ENCODE data around the gene CBX1. TPM values are rescaled to one million over a fixed set of nuclear protein-coding genes. Genes with fewer than 3 reads are reported as not detected.

CBX1 gene
- total and polyA plus RNA-seq, 2 of the 13 experiments (the other 11 are each of a cell fraction or from before 2014, with no cell fraction given): 17.8 to 108 TPM

DNA sequence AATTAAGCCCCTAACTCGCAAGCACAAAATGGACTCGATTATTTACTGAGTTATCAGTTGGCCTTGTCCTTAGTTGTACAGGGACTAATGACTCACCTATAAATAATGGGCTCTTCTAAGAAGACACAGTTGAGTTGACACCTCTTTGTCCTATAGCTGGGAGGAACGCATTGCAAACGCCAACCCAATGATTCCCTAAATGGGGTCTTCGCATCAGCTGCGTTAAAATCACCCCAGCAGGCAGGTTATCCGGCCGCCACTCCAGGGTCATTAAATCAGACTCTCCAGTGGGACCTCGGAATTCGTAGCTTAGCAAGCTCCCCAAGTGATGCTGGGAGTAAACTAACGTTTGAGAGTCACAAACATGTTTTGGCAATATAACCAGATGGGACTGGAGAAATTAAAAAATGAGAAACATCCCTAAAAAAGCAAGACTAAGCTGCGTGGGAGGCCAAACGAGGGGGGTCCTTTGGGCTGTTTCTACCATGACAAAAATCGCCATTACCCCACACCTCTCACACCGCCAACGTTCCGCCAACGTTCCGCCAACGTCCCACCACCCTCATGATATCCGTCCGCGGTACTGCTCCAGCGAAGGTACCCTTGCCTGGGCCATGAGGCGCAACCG is 54.1 kb downstream of the CBX1 start (continued):
- peak; percentile 90 for TF ChIP-seq EEA1 (CRISPR knock-in tag; IDR thresholded peaks at IDR 0.05; ENCODE audit: borderline replicate concordance)
- TF ChIP-seq SATB2 (CRISPR knock-in tag; IDR thresholded peaks at IDR 0.05): no peak
- TF ChIP-seq, protein P1, sequence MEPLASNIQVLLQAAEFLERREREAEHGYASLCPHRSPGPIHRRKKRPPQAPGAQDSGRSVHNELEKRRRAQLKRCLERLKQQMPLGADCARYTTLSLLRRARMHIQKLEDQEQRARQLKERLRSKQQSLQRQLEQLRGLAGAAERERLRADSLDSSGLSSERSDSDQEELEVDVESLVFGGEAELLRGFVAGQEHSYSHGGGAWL (CRISPR knock-in tag; IDR thresholded peaks at IDR 0.05): no peak
- TF ChIP-seq ZNF616 (CRISPR knock-in tag; IDR thresholded peaks at IDR 0.05; ENCODE audit: low read depth): 0 out of 2 replicates have a peak, but pooled peaks have one; percentile 2
- TF ChIP-seq ZBTB38 (CRISPR knock-in tag; IDR thresholded peaks at IDR 0.05): no peak
- no peak for TF ChIP-seq FOXP1 (IDR thresholded peaks at IDR 0.05)
- no peak for TF ChIP-seq FOXP1 (CRISPR knock-in tag; IDR thresholded peaks at IDR 0.05)
- no peak for TF ChIP-seq TBX2 (CRISPR knock-in tag; IDR thresholded peaks at IDR 0.05; ENCODE audit: borderline replicate concordance)
- TF ChIP-seq BORCS8-MEF2B (CRISPR knock-in tag; IDR thresholded peaks at IDR 0.05): no peak
- TF ChIP-seq ZSCAN20 (CRISPR knock-in tag; IDR thresholded peaks at IDR 0.05; ENCODE audit: borderline replicate concordance): no peak
- TF ChIP-seq ZNF205 (CRISPR knock-in tag; IDR thresholded peaks at IDR 0.05): no peak
- no peak for TF ChIP-seq MXD4 (CRISPR knock-in tag; IDR thresholded peaks at IDR 0.05)
- TF ChIP-seq FOSL2 (CRISPR knock-in tag; IDR thresholded peaks at IDR 0.05): peak; percentile 36; the same call in 1 of the 2 replicates
- TF ChIP-seq IRF2 (CRISPR knock-in tag; IDR thresholded peaks at IDR 0.05): 0 out of 2 replicates have a peak, but pooled peaks have one; percentile 13
- TF ChIP-seq, protein P2, sequence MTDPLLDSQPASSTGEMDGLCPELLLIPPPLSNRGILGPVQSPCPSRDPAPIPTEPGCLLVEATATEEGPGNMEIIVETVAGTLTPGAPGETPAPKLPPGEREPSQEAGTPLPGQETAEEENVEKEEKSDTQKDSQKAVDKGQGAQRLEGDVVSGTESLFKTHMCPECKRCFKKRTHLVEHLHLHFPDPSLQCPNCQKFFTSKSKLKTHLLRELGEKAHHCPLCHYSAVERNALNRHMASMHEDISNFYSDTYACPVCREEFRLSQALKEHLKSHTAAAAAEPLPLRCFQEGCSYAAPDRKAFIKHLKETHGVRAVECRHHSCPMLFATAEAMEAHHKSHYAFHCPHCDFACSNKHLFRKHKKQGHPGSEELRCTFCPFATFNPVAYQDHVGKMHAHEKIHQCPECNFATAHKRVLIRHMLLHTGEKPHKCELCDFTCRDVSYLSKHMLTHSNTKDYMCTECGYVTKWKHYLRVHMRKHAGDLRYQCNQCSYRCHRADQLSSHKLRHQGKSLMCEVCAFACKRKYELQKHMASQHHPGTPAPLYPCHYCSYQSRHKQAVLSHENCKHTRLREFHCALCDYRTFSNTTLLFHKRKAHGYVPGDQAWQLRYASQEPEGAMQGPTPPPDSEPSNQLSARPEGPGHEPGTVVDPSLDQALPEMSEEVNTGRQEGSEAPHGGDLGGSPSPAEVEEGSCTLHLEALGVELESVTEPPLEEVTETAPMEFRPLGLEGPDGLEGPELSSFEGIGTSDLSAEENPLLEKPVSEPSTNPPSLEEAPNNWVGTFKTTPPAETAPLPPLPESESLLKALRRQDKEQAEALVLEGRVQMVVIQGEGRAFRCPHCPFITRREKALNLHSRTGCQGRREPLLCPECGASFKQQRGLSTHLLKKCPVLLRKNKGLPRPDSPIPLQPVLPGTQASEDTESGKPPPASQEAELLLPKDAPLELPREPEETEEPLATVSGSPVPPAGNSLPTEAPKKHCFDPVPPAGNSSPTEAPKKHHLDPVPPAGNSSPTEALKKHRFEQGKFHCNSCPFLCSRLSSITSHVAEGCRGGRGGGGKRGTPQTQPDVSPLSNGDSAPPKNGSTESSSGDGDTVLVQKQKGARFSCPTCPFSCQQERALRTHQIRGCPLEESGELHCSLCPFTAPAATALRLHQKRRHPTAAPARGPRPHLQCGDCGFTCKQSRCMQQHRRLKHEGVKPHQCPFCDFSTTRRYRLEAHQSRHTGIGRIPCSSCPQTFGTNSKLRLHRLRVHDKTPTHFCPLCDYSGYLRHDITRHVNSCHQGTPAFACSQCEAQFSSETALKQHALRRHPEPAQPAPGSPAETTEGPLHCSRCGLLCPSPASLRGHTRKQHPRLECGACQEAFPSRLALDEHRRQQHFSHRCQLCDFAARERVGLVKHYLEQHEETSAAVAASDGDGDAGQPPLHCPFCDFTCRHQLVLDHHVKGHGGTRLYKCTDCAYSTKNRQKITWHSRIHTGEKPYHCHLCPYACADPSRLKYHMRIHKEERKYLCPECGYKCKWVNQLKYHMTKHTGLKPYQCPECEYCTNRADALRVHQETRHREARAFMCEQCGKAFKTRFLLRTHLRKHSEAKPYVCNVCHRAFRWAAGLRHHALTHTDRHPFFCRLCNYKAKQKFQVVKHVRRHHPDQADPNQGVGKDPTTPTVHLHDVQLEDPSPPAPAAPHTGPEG (CRISPR knock-in tag; IDR thresholded peaks at IDR 0.05): no peak
- 0 out of 2 replicates have a peak, but pooled peaks have one; percentile 81 for TF ChIP-seq DNMT1 (CRISPR knock-in tag; IDR thresholded peaks at IDR 0.05)
- 0 out of 2 replicates have a peak, but pooled peaks have one; percentile 75 for TF ChIP-seq ZNF615 (CRISPR knock-in tag; IDR thresholded peaks at IDR 0.05; ENCODE audit: borderline replicate concordance)
- TF ChIP-seq, protein P3, sequence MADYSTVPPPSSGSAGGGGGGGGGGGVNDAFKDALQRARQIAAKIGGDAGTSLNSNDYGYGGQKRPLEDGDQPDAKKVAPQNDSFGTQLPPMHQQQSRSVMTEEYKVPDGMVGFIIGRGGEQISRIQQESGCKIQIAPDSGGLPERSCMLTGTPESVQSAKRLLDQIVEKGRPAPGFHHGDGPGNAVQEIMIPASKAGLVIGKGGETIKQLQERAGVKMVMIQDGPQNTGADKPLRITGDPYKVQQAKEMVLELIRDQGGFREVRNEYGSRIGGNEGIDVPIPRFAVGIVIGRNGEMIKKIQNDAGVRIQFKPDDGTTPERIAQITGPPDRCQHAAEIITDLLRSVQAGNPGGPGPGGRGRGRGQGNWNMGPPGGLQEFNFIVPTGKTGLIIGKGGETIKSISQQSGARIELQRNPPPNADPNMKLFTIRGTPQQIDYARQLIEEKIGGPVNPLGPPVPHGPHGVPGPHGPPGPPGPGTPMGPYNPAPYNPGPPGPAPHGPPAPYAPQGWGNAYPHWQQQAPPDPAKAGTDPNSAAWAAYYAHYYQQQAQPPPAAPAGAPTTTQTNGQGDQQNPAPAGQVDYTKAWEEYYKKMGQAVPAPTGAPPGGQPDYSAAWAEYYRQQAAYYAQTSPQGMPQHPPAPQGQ (CRISPR knock-in tag; IDR thresholded peaks at IDR 0.05; ENCODE audit: borderline replicate concordance): no peak
- TF ChIP-seq ELF4 (CRISPR knock-in tag; IDR thresholded peaks at IDR 0.05; ENCODE audit: borderline replicate concordance): no peak
